IMR-90 (cell line): ENCODE data around the gene SOBP. TPM values are rescaled to one million over a fixed set of nuclear protein-coding genes. Genes with fewer than 3 reads are reported as not detected.

ENCODE experiments used
- ATAC-seq: fragments of 200-7000 bp; cut with Tn5 transposase; 2 replicates; pipeline ENCODE4 v1.9.1; 2020; ENCODE audit warnings: low read depth, mild to moderate bottlenecking, moderate library complexity
- BruUV-seq: library from RNA; stranded (reverse); fragments of 400-500 nt; replicated peaks from 2 replicates; lab custom pipeline; 2021; lab: Mats Ljungman, UMichigan
- CTCF ChIA-PET: fragments of 300-600 bp; formaldehyde crosslinking; extraction: SDS; loops from one replicate; lab custom pipeline; 2021; ENCODE audit warnings: antibody characterized with exemption; lab: Yijun Ruan, JAX
- POLR2A ChIA-PET: fragments of 300-600 bp; sonication (Branson Sonifier 250); formaldehyde crosslinking; loops from one replicate; lab custom pipeline; 2022; ENCODE audit warnings: antibody characterized with exemption; ENCODE audit not compliant: unreplicated experiment; lab: Charles Lee
- DNase-seq: peaks from one replicate; pipeline ENCODE4 v3.0.0; 2013
- H2AFZ ChIP-seq: replicated peaks from 2 replicates; pipeline ENCODE3; 2013; ENCODE audit warnings: low read length, mild to moderate bottlenecking; ENCODE audit not compliant: poor library complexity
- H2AK5ac ChIP-seq: 2 replicates; pipeline ENCODE4 v1.6.1; 2013; ENCODE audit warnings: low read depth, low read length, inconsistent platforms
- H2AK9ac ChIP-seq: replicated peaks from 2 replicates; pipeline ENCODE3; 2013; ENCODE audit warnings: mild to moderate bottlenecking, low read depth, low read length, moderate library complexity; ENCODE audit not compliant: poor library complexity
- H2BK120ac ChIP-seq: 2 replicates; pipeline ENCODE4 v1.6.1; 2013; ENCODE audit warnings: low read depth, low read length, inconsistent platforms
- H2BK15ac ChIP-seq: 3 replicates; pipeline ENCODE4 v1.6.1; 2013; ENCODE audit warnings: low read depth, low read length, inconsistent platforms
- H2BK20ac ChIP-seq: 2 replicates; pipeline ENCODE4 v1.6.1; 2013; ENCODE audit warnings: low read depth, mild to moderate bottlenecking, inconsistent platforms, low read length, moderate library complexity
- H2BK5ac ChIP-seq: 2 replicates; pipeline ENCODE4 v1.6.1; 2013; ENCODE audit warnings: mild to moderate bottlenecking, low read depth, low read length, inconsistent platforms; ENCODE audit not compliant: poor library complexity, severe bottlenecking
- H3K14ac ChIP-seq: replicated peaks from 2 replicates; pipeline ENCODE4 v1.6.1; 2013; ENCODE audit warnings: low read depth, low read length, inconsistent platforms
- H3K18ac ChIP-seq: 2 replicates; pipeline ENCODE4 v1.6.1; 2013; ENCODE audit warnings: low read depth, low read length, control low read depth
- H3K23ac ChIP-seq: 2 replicates; pipeline ENCODE4 v1.6.1; 2013; ENCODE audit warnings: low read depth, low read length, inconsistent platforms
- H3K27ac ChIP-seq: 2 replicates; pipeline ENCODE4 v1.5.1; 2013; ENCODE audit warnings: mild to moderate bottlenecking, control low read depth, low read length; ENCODE audit not compliant: insufficient read depth
- H3K27me3 ChIP-seq: 2 replicates; pipeline ENCODE4 v1.6.1; 2013; ENCODE audit warnings: low read length; ENCODE audit not compliant: control insufficient read depth, insufficient read depth
- H3K36me3 ChIP-seq: 2 replicates; pipeline ENCODE4 v1.6.1; 2013; ENCODE audit warnings: low read length, mixed read lengths; ENCODE audit not compliant: control insufficient read depth, insufficient read depth
- H3K4ac ChIP-seq: 2 replicates; pipeline ENCODE4 v1.6.1; 2013; ENCODE audit warnings: low read depth, low read length, inconsistent platforms
- H3K4me1 ChIP-seq: 2 replicates; pipeline ENCODE4 v1.6.1; 2013; ENCODE audit warnings: low read length, mixed read lengths; ENCODE audit not compliant: control insufficient read depth, insufficient read depth
- H3K4me2 ChIP-seq: 2 replicates; pipeline ENCODE4 v1.6.1; 2013; ENCODE audit warnings: low read depth, mild to moderate bottlenecking, control low read depth, low read length, moderate library complexity
- H3K4me3 ChIP-seq: 2 replicates; pipeline ENCODE4 v1.5.1; 2013; ENCODE audit warnings: low read depth, mild to moderate bottlenecking, control low read depth, low read length, moderate library complexity; ENCODE audit not compliant: insufficient read depth
- H3K56ac ChIP-seq: 2 replicates; pipeline ENCODE4 v1.6.1; 2013; ENCODE audit warnings: low read length, inconsistent platforms; ENCODE audit not compliant: insufficient read depth; ENCODE audit errors: extremely low read depth
- H3K79me1 ChIP-seq, 2 experiments: 2 replicates each; pipeline ENCODE4 v1.6.1; 2013; ENCODE audit warnings: low read length in 2 of 2, inconsistent platforms in 1 of 2, low read depth in 1 of 2
- H3K9ac ChIP-seq: 2 replicates; pipeline ENCODE4 v1.6.1; 2013; ENCODE audit warnings: low read depth, low read length, control low read depth
- H3K9me1 ChIP-seq: 2 replicates; pipeline ENCODE4 v1.6.1; 2013; ENCODE audit warnings: low read length, inconsistent platforms; ENCODE audit not compliant: insufficient read depth
- H3K9me3 ChIP-seq: 2 replicates; pipeline ENCODE4 v1.6.1; 2013; ENCODE audit warnings: low read length; ENCODE audit not compliant: control insufficient read depth, insufficient read depth
- H4K20me1 ChIP-seq: 2 replicates; pipeline ENCODE4 v1.6.1; 2013; ENCODE audit warnings: low read length, inconsistent platforms; ENCODE audit not compliant: insufficient read depth
- H4K5ac ChIP-seq: 2 replicates; pipeline ENCODE4 v1.6.1; 2013; ENCODE audit warnings: mild to moderate bottlenecking, low read depth, low read length, control low read depth
- H4K8ac ChIP-seq, 2 experiments: 2 replicates each; pipeline ENCODE4 v1.6.1; 2013; ENCODE audit warnings: low read depth in 2 of 2, low read length in 2 of 2, control low read depth in 1 of 2, inconsistent platforms in 1 of 2
- H4K91ac ChIP-seq: 2 replicates; pipeline ENCODE4 v1.6.1; 2013; ENCODE audit warnings: low read depth, low read length, inconsistent platforms; ENCODE audit not compliant: insufficient read depth
- MAZ ChIP-seq: IDR thresholded peaks from 2 replicates; pipeline ENCODE4 v1.6.1; 2012; ENCODE audit warnings: low read depth, mild to moderate bottlenecking, low read length, improper control_type of control experiment, moderate library complexity, borderline replicate concordance
- MXI1 ChIP-seq: IDR thresholded peaks from 2 replicates; pipeline ENCODE4 v1.6.1; 2012; ENCODE audit warnings: low read depth, mild to moderate bottlenecking, low read length, moderate library complexity, borderline replicate concordance
- WGBS, 2 experiments: methylation state at CpG; one replicate each; pipeline versions ENCODE4 v1.1.5 to v1.1.7; 2013; ENCODE audit warnings: missing lambda C conversion rate in 2 of 2; ENCODE audit not compliant: insufficient read length in 1 of 2; ENCODE audit errors: extremely low coverage in 2 of 2; 5-methylcytosine and 5-hydroxymethylcytosine counted together
- dilution Hi-C: fragments of 300-500 bp; cut with HindIII; formaldehyde crosslinking; loops from one replicate; pipeline ENCODE4 v1.14.3; 2018; ENCODE audit warnings: low sequenced_read_pairs; ENCODE audit not compliant: unreplicated experiment
- in situ Hi-C: fragments of 300-500 bp; cut with MboI; formaldehyde crosslinking; loops from 3 replicates; pipeline ENCODE4 v1.14.3; 2019; ENCODE audit warnings: low sequenced_read_pairs, inconsistent platforms, mixed read lengths
- intact Hi-C: fragments of 100-400 bp; cut with micrococcal nuclease; formaldehyde crosslinking; loops from 2 replicates; pipeline ENCODE4 v1.10.0; 2022
- polyA plus RNA-seq, 3 experiments: library from polyadenylated mRNA; depleted of rRNA; stranded (reverse); fragments of >200 nt; gene quantifications; 2 replicates each; pipeline ENCODE4 v1.2.3, GENCODE V29; 2012; ENCODE audit warnings: low replicate concordance in 1 of 3
- total RNA-seq: library from RNA; depleted of rRNA; stranded (reverse); fragments of >200 nt; gene quantifications from 2 replicates; pipeline ENCODE4 v1.2.3, GENCODE V29; 2012

SOBP gene
- total and polyA plus RNA-seq, 2 of the 4 experiments (the other 2 are of a cell fraction): 0.60 to 0.72 TPM

DNA sequence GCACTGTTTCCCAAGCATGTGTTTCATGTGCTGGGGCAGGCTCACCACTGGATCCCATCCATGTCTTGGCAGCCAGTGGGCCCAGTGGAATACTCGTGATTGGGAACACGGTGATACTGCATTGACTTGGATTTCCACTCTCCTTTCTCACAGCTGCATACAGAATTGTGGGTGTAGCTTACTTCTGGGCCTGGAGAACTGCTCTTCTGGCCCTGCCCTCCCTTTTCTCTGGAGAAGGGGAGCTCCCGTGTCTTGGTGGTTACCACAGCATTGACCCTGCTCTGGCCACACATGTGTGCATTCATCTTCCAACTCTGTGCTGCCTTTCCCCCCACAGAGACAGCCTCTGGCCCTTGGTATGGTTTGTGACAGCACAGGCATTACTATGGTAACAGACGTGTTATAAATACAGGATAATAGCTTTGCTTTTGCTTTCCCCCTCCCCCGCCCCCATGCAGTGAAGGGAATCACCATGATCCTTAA is 21.6 kb downstream of the SOBP start:
- no peak overlapping the region for H4K5ac ChIP-seq
- H2AFZ ChIP-seq: peak overlapping the region; percentile 67
- WGBS, 2 experiments: no CpG with 5 or more reads among the region's 5 CpGs
- H3K27me3 ChIP-seq: no peaks in the 10 kb centered on the region
- no peak overlapping the region for H2BK5ac ChIP-seq
- H3K9me3 ChIP-seq: no peaks in the 10 kb centered on the region
- H3K9me1 ChIP-seq: peaks cover 3% of the 10 kb centered on the region; the same call in 1 of the 2 replicates
- ATAC-seq: no peak
- no peak overlapping the region for H2AK9ac ChIP-seq
- H2BK15ac ChIP-seq: no peak overlapping the region
- H2AK5ac ChIP-seq: no peak overlapping the region
- dilution Hi-C loops: no loop called here
- no peak overlapping the region for H3K27ac ChIP-seq
- H4K91ac ChIP-seq: no peak overlapping the region
- H3K4me1 ChIP-seq: no peaks in the 10 kb centered on the region
- ChIA-PET POLR2A (no interaction called here), CTCF (no interaction called here)
- no peak for DNase-seq
- intact Hi-C loops: no loop called here
- BruUV-seq: no TSS peak
- no peak overlapping the region for H2BK20ac ChIP-seq
- no peaks in the 10 kb centered on the region for H4K20me1 ChIP-seq
- no peak overlapping the region for H3K23ac ChIP-seq
- H4K8ac ChIP-seq: no peak overlapping the region
- H3K9ac ChIP-seq: no peak overlapping the region
- in situ Hi-C loops: no loop called here
- no peak overlapping the region for H3K4me3 ChIP-seq
- no peak overlapping the region for H3K56ac ChIP-seq
- H2BK120ac ChIP-seq: no peak overlapping the region
- H3K36me3 ChIP-seq: no peaks in the 10 kb centered on the region; the same call in 1 of the 2 replicates
- no peaks in the 10 kb centered on the region for H3K79me1 ChIP-seq
- H3K4ac ChIP-seq: no peak overlapping the region
- no peak overlapping the region for H3K18ac ChIP-seq
- TF ChIP-seq MAZ: no peak
- TF ChIP-seq MXI1: no peak
- no peak overlapping the region; the same call in 1 of the 2 replicates for H3K14ac ChIP-seq
- H3K4me2 ChIP-seq: no peak overlapping the region
